PFSK-1 (cell line): Measurements from ENCODE around the gene AATK.

ENCODE experiments used
- FOXP2 ChIP-seq: optimal IDR thresholded peaks from 2 replicates; pipeline ENCODE3; 2011; ENCODE audit warnings: borderline replicate concordance, control low read depth, inconsistent platforms; ENCODE audit not compliant: insufficient read depth; ENCODE audit errors: extremely low read length, extremely low read depth
- POLR2AphosphoS5 ChIP-seq: IDR thresholded peaks from 2 replicates; pipeline ENCODE4 v1.6.1; 2012; ENCODE audit warnings: low read depth, mild to moderate bottlenecking, control low read depth, low read length, moderate library complexity
- SIN3A ChIP-seq: IDR thresholded peaks from 2 replicates; pipeline ENCODE4 v1.6.1; 2012; ENCODE audit warnings: mild to moderate bottlenecking, low read length, moderate library complexity, borderline replicate concordance; ENCODE audit not compliant: insufficient read depth
- TAF1 ChIP-seq: IDR thresholded peaks from 2 replicates; pipeline ENCODE4 v1.6.1; 2012; ENCODE audit warnings: low read length, control low read depth, borderline replicate concordance; ENCODE audit not compliant: insufficient read depth
- TF ChIP-seq, protein P1 (sequence below), 2 experiments: IDR thresholded peaks; 2 replicates each; pipeline versions ENCODE4 v1.6.1 to v1.8.0; 2011 to 2012; ENCODE audit warnings: low read depth in 2 of 2, low read length in 2 of 2, control low read depth in 1 of 2, inconsistent platforms in 1 of 2, mild to moderate bottlenecking in 1 of 2, moderate library complexity in 1 of 2; ENCODE audit not compliant: insufficient read depth in 1 of 2

Gene AATK

DNA sequence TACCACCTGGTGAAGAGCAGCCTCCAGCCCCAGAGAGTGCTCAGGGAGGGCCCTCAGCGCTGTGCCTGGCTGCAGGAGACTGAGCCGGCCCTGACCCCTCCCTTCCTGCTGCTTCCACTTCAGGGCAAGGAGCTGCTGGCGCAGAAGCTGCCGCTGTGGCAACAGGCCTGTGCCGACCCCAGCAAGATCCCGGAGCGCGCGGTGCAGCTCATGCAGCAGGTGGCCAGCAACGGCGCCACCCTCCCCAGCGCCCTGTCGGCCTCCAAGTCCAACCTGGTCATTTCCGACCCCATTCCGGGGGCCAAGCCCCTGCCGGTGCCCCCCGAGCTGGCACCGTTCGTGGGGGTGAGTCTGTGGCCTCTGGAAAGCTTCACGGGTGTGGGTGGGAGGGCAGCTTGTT, 62.6 kb downstream of the AATK start:
- TF ChIP-seq TAF1 (no peak), FOXP2 (no peak), SIN3A (no peak), POLR2AphosphoS5 (no peak)
- TF ChIP-seq, protein P1, sequence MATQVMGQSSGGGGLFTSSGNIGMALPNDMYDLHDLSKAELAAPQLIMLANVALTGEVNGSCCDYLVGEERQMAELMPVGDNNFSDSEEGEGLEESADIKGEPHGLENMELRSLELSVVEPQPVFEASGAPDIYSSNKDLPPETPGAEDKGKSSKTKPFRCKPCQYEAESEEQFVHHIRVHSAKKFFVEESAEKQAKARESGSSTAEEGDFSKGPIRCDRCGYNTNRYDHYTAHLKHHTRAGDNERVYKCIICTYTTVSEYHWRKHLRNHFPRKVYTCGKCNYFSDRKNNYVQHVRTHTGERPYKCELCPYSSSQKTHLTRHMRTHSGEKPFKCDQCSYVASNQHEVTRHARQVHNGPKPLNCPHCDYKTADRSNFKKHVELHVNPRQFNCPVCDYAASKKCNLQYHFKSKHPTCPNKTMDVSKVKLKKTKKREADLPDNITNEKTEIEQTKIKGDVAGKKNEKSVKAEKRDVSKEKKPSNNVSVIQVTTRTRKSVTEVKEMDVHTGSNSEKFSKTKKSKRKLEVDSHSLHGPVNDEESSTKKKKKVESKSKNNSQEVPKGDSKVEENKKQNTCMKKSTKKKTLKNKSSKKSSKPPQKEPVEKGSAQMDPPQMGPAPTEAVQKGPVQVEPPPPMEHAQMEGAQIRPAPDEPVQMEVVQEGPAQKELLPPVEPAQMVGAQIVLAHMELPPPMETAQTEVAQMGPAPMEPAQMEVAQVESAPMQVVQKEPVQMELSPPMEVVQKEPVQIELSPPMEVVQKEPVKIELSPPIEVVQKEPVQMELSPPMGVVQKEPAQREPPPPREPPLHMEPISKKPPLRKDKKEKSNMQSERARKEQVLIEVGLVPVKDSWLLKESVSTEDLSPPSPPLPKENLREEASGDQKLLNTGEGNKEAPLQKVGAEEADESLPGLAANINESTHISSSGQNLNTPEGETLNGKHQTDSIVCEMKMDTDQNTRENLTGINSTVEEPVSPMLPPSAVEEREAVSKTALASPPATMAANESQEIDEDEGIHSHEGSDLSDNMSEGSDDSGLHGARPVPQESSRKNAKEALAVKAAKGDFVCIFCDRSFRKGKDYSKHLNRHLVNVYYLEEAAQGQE (IDR thresholded peaks at IDR 0.05; ENCODE audit: insufficient read depth in 1 of 2, low read depth in 2 of 2, low read length in 2 of 2), result no peak

DNA sequence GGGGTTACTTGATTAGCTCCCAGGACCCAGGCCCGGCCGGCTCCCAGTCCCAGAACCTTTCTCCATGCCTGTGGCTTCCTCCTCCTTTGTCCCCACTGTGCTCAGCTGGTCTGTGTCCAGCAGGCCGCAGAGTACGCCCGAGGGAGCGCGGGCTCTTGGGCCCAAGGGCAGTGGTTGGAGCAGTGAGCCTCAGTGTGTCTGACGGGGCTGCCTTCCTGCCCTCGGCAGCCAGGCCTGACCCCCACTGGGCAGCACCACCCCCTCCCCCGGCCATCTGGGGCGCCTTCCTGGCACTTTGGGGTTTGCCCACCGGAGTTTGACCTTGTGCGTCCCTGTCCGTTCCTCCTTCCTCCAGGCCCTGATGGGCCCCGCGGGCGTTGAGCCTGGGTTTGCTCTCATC, 63.2 kb downstream of the AATK start:
- TF ChIP-seq TAF1 (no peak), POLR2AphosphoS5 (0 out of 2 replicates have a peak, but pooled peaks have one; percentile 24)

DNA sequence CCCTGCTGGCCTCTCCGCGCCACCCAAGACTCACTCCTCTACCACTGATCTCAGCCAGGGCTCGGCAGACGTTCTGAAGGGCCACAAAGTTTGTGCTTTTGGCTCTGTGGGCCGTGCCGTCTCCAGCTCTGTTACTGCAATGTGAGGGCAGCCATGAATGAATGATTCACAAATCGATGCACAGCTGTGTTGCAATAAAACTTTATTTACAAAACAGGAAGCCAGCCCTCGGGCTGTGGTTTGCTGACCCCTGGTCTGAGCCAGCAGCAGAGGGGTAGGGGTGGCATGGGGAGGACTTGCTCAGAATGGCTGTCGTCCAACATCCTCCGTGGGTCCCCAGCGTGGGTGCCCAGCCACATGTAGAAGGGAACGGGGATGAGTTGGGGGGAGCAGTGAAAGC, 63.7 kb downstream of the AATK start:
- no peak; the same call in 1 of the 2 replicates for TF ChIP-seq POLR2AphosphoS5
- TF ChIP-seq TAF1, result no peak
- TF ChIP-seq FOXP2, result no peak
- TF ChIP-seq, protein P1 (IDR thresholded peaks at IDR 0.05; ENCODE audit: insufficient read depth in 1 of 2, low read depth in 2 of 2, low read length in 2 of 2), result no peak
- no peak for TF ChIP-seq SIN3A

DNA sequence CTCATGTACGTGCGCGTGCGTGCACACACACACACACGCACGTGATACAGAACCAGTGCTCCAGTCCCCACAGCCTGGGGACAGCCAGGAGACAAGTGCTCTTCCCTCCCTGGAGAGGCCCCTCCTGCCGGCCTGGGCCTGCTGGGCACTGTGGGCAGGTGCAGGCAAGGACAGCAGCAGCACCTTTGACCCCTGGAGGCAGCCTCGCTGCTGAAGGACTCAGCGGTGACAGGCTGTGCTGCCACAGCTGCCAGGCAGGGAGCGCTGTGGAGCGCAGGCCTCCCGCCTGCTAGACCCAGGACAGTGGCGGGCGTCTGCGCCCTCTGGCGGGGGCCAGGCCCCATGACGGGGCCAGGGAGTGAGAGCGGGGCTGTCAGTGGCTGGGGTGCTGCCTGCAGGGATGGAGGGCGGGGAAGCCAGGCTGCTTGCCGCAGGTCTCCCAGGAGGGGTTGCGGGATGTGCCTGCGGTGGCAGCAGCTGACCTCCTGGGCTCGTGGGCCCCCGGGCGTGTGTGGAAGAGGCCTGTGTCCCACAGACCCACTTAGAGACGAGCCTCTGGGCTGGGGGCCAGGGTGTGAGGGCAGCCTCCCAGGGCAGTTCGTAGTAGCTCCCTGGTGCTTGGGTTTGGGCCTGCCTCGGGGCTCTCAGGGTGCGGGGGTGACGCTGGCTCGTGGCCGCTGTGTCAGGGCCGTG, 64.3 kb downstream of the AATK start:
- TF ChIP-seq POLR2AphosphoS5 (peak; percentile 8; the same call in 1 of the 2 replicates), TAF1 (no peak), SIN3A (no peak)
- TF ChIP-seq, protein P1 (IDR thresholded peaks at IDR 0.05; ENCODE audit: insufficient read depth in 1 of 2, low read depth in 2 of 2, low read length in 2 of 2), result no peak

DNA sequence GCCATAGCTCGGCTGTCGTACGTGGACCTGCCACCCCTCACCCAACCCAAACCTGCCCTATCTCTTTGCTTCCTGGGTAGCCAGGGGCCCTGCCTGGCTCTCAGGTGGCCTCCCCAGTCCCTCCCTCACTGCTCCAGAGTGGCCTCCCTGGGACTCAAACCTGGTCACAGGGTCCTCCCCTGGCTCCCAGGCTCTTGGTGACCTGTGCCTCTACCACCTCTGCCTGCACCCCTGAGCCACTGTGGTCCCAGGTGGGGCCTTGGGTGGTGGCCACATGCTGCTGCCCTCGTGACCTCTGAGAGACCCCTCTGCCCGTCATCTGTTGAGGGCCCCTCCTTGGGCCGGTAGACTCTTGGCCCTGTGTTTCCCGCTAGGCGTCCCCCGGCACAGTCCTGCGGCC, 65.4 kb downstream of the AATK start:
- TF ChIP-seq FOXP2, result no peak
- TF ChIP-seq, protein P1 (IDR thresholded peaks at IDR 0.05; ENCODE audit: insufficient read depth in 1 of 2, low read depth in 2 of 2, low read length in 2 of 2), result no peak
- TF ChIP-seq TAF1, result no peak
- no peak for TF ChIP-seq SIN3A
- no peak for TF ChIP-seq POLR2AphosphoS5
